Thoracic aorta (tissue), 2 donors: ENCODE results near the gene TVP23C. TPM values are rescaled to one million over a fixed set of nuclear protein-coding genes. Genes with fewer than 3 reads are reported as not detected.

ENCODE experiments used
- ATAC-seq: fragments of 150-250 bp; one replicate; pipeline ENCODE4 v1.8.0; 2017; ENCODE audit warnings: low read depth; ENCODE audit not compliant: insufficient number of reproducible peaks, low FRiP score
- DNase-seq: peaks from one replicate; pipeline ENCODE4 v3.0.0-alpha.2; 2020; ENCODE audit warnings: low spot score
- H3K27ac ChIP-seq, 2 donors: fragments of 200-600 bp; sonication (generic); 1 replicate in 1 of 2; 2 replicates in 1 of 2; pipeline ENCODE4 v1.5.1; 2016; ENCODE audit warnings: mild to moderate bottlenecking in 2 of 2, moderate library complexity in 2 of 2
- H3K27me3 ChIP-seq: fragments of 200-600 bp; sonication (generic); replicated peaks from 2 replicates; pipeline ENCODE4 v1.6.0; 2016; ENCODE audit warnings: mild to moderate bottlenecking; ENCODE audit not compliant: insufficient read depth
- H3K36me3 ChIP-seq: fragments of 200-600 bp; sonication (generic); one replicate; pipeline ENCODE4 v1.5.1; 2016
- H3K4me1 ChIP-seq, 2 donors: fragments of 200-600 bp; sonication (generic); 1 replicate in 1 of 2; 2 replicates in 1 of 2; pipeline versions ENCODE4 v1.5.1 to v1.6.0; 2016; ENCODE audit warnings: low read depth in 2 of 2, mild to moderate bottlenecking in 1 of 2; ENCODE audit not compliant: control insufficient read depth in 1 of 2
- H3K4me3 ChIP-seq: fragments of 200-600 bp; sonication (generic); 2 replicates; pipeline ENCODE4 v1.5.1; 2016; ENCODE audit warnings: mild to moderate bottlenecking
- H3K9me3 ChIP-seq: fragments of 200-600 bp; sonication (generic); 2 replicates; pipeline ENCODE4 v1.5.1; 2016
- CTCF ChIP-seq: fragments of 200-600 bp; sonication (generic); IDR thresholded peaks from one replicate; pipeline ENCODE4 v1.5.1; 2019; ENCODE audit warnings: antibody characterized with exemption
- total RNA-seq, 2 donors: library from RNA; depleted of rRNA; stranded (reverse); fragments of >200 nt; gene quantifications; one replicate each; pipeline versions ENCODE4 v1.1.0 to v1.2.3, GENCODE V29; 2016

TVP23C gene
- total RNA-seq, 2 donors from 2014 or later: 27.1 to 52.5 TPM

- DNase-seq (no peak), ATAC-seq (no peak)
- no peak overlapping the region for H3K4me3 ChIP-seq
- no peaks in the 10 kb centered on the region for H3K27me3 ChIP-seq
- no peaks in the 10 kb centered on the region for H3K4me1 ChIP-seq
- H3K36me3 ChIP-seq: no peaks in the 10 kb centered on the region
- H3K27ac ChIP-seq: no peak overlapping the region
- TF ChIP-seq CTCF: no peak
- H3K9me3 ChIP-seq: no peaks in the 10 kb centered on the region
Observed at GRCh38 chr17:15480204-15480603, 83.1 kb downstream of the TVP23C start.

GRCh38 chr17:15479703-15480102, 83.6 kb downstream of the TVP23C start:
- Histone ChIP-seq H3K36me3 (no peaks in the 10 kb centered on the region), H3K4me1 (no peaks in the 10 kb centered on the region), H3K9me3 (no peaks in the 10 kb centered on the region), H3K27ac (no peak overlapping the region), H3K4me3 (no peak overlapping the region), H3K27me3 (no peaks in the 10 kb centered on the region)
- DNase-seq: no peak
- no peak for ATAC-seq
- TF ChIP-seq CTCF: no peak

GRCh38 chr17:15478845-15479244, 84.4 kb downstream of the TVP23C start:
- H3K4me1 ChIP-seq: no peaks in the 10 kb centered on the region
- H3K9me3 ChIP-seq: no peaks in the 10 kb centered on the region
- no peaks in the 10 kb centered on the region for H3K27me3 ChIP-seq
- H3K36me3 ChIP-seq: no peaks in the 10 kb centered on the region
- no peak for TF ChIP-seq CTCF
- H3K4me3 ChIP-seq: no peak overlapping the region
- H3K27ac ChIP-seq: no peak overlapping the region
- DNase-seq (no peak), ATAC-seq (no peak)

- Histone ChIP-seq H3K27me3 (no peaks in the 10 kb centered on the region), H3K27ac (peak overlapping the region in 1 of 2 donors; percentile 9), H3K4me1 (no peaks in the 10 kb centered on the region), H3K9me3 (no peaks in the 10 kb centered on the region), H3K4me3 (no peak overlapping the region), H3K36me3 (no peaks in the 10 kb centered on the region)
- no peak for ATAC-seq
- DNase-seq: no peak
- no peak for TF ChIP-seq CTCF
Observed at GRCh38 chr17:15475631-15476354, 87.5 kb downstream of the TVP23C start.

GRCh38 chr17:15472891-15473290, 90.4 kb downstream of the TVP23C start:
- no peak for TF ChIP-seq CTCF
- ATAC-seq: no peak
- H3K9me3 ChIP-seq: no peaks in the 10 kb centered on the region
- no peak for DNase-seq
- H3K4me3 ChIP-seq: no peak overlapping the region
- no peaks in the 10 kb centered on the region for H3K36me3 ChIP-seq
- H3K27me3 ChIP-seq: no peaks in the 10 kb centered on the region
- H3K27ac ChIP-seq: no peak overlapping the region
- peaks cover 4 to 13% of the 10 kb centered on the region in 2 donors for H3K4me1 ChIP-seq
